BLaER1 (cell line): ENCODE measurements around the gene HMGB3.

Source experiments
- H3K27ac ChIP-seq: shearing (Covaris generic); formaldehyde crosslinking; 2 replicates; pipeline ENCODE4 v1.8.1; 2022
- H3K27me3 ChIP-seq: shearing (Covaris generic); formaldehyde crosslinking; 2 replicates; pipeline ENCODE4 v1.8.1; 2022
- H3K36me3 ChIP-seq: shearing (Covaris generic); formaldehyde crosslinking; 2 replicates; pipeline ENCODE4 v1.8.1; 2022
- H3K4me1 ChIP-seq: shearing (Covaris generic); formaldehyde crosslinking; 2 replicates; pipeline ENCODE4 v1.8.1; 2022
- H3K4me2 ChIP-seq: shearing (Covaris generic); formaldehyde crosslinking; 2 replicates; pipeline ENCODE4 v1.8.1; 2022
- H3K4me3 ChIP-seq: shearing (Covaris generic); formaldehyde crosslinking; 2 replicates; pipeline ENCODE4 v1.8.1; 2022
- H3K9ac ChIP-seq: shearing (Covaris generic); formaldehyde crosslinking; 2 replicates; pipeline ENCODE4 v1.8.1; 2022
- H3K9me3 ChIP-seq: shearing (Covaris generic); formaldehyde crosslinking; 2 replicates; pipeline ENCODE4 v1.8.1; 2022
- H4K20me1 ChIP-seq: shearing (Covaris generic); formaldehyde crosslinking; 2 replicates; pipeline ENCODE4 v1.8.1; 2022
- Cebpa-rat ChIP-seq: shearing (Covaris generic); IDR thresholded peaks from 2 replicates; pipeline ENCODE4 v1.8.1; 2022

The HMGB3 gene

GRCh38 chrX:150982788-150983520, at the start of gene HMGB3:
Gene HMGB3 (plus strand): TSS chrX:150983335. CDS start chrX:150985600, 2,265 bp downstream.
- no peaks in the 10 kb centered on the region; the same call in 1 of the 2 replicates for H3K9me3 ChIP-seq
- peak within 1 kb of the TSS; percentile 76 for H3K4me3 ChIP-seq
- H4K20me1 ChIP-seq, result peaks cover 12% of the 10 kb centered on the region; the same call in 1 of the 2 replicates
- peaks cover 8% of the 10 kb centered on the region for H3K4me1 ChIP-seq
- peak within 1 kb of the TSS; percentile 88 for H3K4me2 ChIP-seq
- H3K9ac ChIP-seq, result peak within 1 kb of the TSS; percentile 89
- TF ChIP-seq Cebpa-rat, result no peak
- peak within 1 kb of the TSS; percentile 90 for H3K27ac ChIP-seq
- H3K27me3 ChIP-seq, result no peaks in the 10 kb centered on the region
- H3K36me3 ChIP-seq, result peaks cover 23% of the 10 kb centered on the region

GRCh38 chrX:150933945-150934350, 49.2 kb upstream of the HMGB3 start:
- TF ChIP-seq Cebpa-rat, result no peak
- Histone ChIP-seq H3K9ac (no peak overlapping the region), H3K27ac (no peak overlapping the region)

GRCh38 chrX:150934453-150934852, 48.7 kb upstream of the HMGB3 start:
- no peaks in the 10 kb centered on the region; the same call in 1 of the 2 replicates for H3K27me3 ChIP-seq
- H3K27ac ChIP-seq, result no peak overlapping the region
- H3K36me3 ChIP-seq, result no peaks in the 10 kb centered on the region
- H3K4me1 ChIP-seq, result no peaks in the 10 kb centered on the region; the same call in 1 of the 2 replicates
- H3K4me2 ChIP-seq, result no peak overlapping the region
- TF ChIP-seq Cebpa-rat, result no peak
- H3K9me3 ChIP-seq, result 0 out of 2 replicates have a peak, but pooled peaks cover 6% of the 10 kb centered on the region
- no peak overlapping the region for H3K9ac ChIP-seq
- H4K20me1 ChIP-seq, result no peaks in the 10 kb centered on the region
- H3K4me3 ChIP-seq, result no peak overlapping the region

More at GRCh38 chrX:150933945-150934350, 49.2 kb upstream of the HMGB3 start:
- no peaks in the 10 kb centered on the region; the same call in 1 of the 2 replicates for H3K27me3 ChIP-seq
- H3K36me3 ChIP-seq, result no peaks in the 10 kb centered on the region
- no peaks in the 10 kb centered on the region for H4K20me1 ChIP-seq
- H3K4me1 ChIP-seq, result no peaks in the 10 kb centered on the region; the same call in 1 of the 2 replicates
- H3K4me2 ChIP-seq, result no peak overlapping the region
- 0 out of 2 replicates have a peak, but pooled peaks cover 6% of the 10 kb centered on the region for H3K9me3 ChIP-seq
- no peak overlapping the region for H3K4me3 ChIP-seq

- H3K4me1 ChIP-seq, result no peaks in the 10 kb centered on the region; the same call in 1 of the 2 replicates
- no peaks in the 10 kb centered on the region; the same call in 1 of the 2 replicates for H3K27me3 ChIP-seq
- no peak overlapping the region for H3K27ac ChIP-seq
- no peak overlapping the region for H3K4me2 ChIP-seq
- H3K4me3 ChIP-seq, result no peak overlapping the region
- no peaks in the 10 kb centered on the region for H3K36me3 ChIP-seq
- 0 out of 2 replicates have a peak, but pooled peaks cover 6% of the 10 kb centered on the region for H3K9me3 ChIP-seq
- no peak overlapping the region for H3K9ac ChIP-seq
- TF ChIP-seq Cebpa-rat, result no peak
- H4K20me1 ChIP-seq, result no peaks in the 10 kb centered on the region
Measured at GRCh38 chrX:150935467-150935866, 47.7 kb upstream of the HMGB3 start.

GRCh38 chrX:150936556-150936955, 46.6 kb upstream of the HMGB3 start:
- no peak for TF ChIP-seq Cebpa-rat
- H3K27ac ChIP-seq, result no peak overlapping the region
- H3K4me2 ChIP-seq, result no peak overlapping the region
- 0 out of 2 replicates have a peak, but pooled peaks cover 6% of the 10 kb centered on the region for H3K9me3 ChIP-seq
- H3K4me3 ChIP-seq, result no peak overlapping the region
- no peaks in the 10 kb centered on the region; the same call in 1 of the 2 replicates for H3K4me1 ChIP-seq
- H3K36me3 ChIP-seq, result no peaks in the 10 kb centered on the region
- H4K20me1 ChIP-seq, result no peaks in the 10 kb centered on the region
- no peak overlapping the region for H3K9ac ChIP-seq
- no peaks in the 10 kb centered on the region; the same call in 1 of the 2 replicates for H3K27me3 ChIP-seq

- Histone ChIP-seq H3K9ac (no peak overlapping the region), H3K27ac (no peak overlapping the region), H3K4me1 (no peaks in the 10 kb centered on the region), H3K36me3 (no peaks in the 10 kb centered on the region), H4K20me1 (no peaks in the 10 kb centered on the region), H3K4me2 (no peak overlapping the region), H3K4me3 (no peak overlapping the region), H3K27me3 (no peaks in the 10 kb centered on the region), H3K9me3 (0 out of 2 replicates have a peak, but pooled peaks cover 6% of the 10 kb centered on the region)
- TF ChIP-seq Cebpa-rat, result no peak
Measured at GRCh38 chrX:150940844-150941495, 42.2 kb upstream of the HMGB3 start.

- H3K9me3 ChIP-seq, result 0 out of 2 replicates have a peak, but pooled peaks cover 6% of the 10 kb centered on the region
- TF ChIP-seq Cebpa-rat, result no peak
Measured at GRCh38 chrX:150941580-150941979, 41.6 kb upstream of the HMGB3 start.

GRCh38 chrX:150942942-150943594, 40.1 kb upstream of the HMGB3 start:
- H3K27ac ChIP-seq, result no peak overlapping the region
- no peaks in the 10 kb centered on the region for H3K4me1 ChIP-seq
- H3K9me3 ChIP-seq, result no peaks in the 10 kb centered on the region
- H3K9ac ChIP-seq, result no peak overlapping the region
- no peak overlapping the region for H3K4me2 ChIP-seq
- H3K36me3 ChIP-seq, result no peaks in the 10 kb centered on the region
- no peak for TF ChIP-seq Cebpa-rat
- H3K4me3 ChIP-seq, result no peak overlapping the region
- no peaks in the 10 kb centered on the region for H3K27me3 ChIP-seq
- H4K20me1 ChIP-seq, result no peaks in the 10 kb centered on the region

More at GRCh38 chrX:150941580-150941979, 41.6 kb upstream of the HMGB3 start:
- H3K27ac ChIP-seq, result no peak overlapping the region
- no peaks in the 10 kb centered on the region for H3K4me1 ChIP-seq
- no peak overlapping the region for H3K9ac ChIP-seq
- no peaks in the 10 kb centered on the region for H3K36me3 ChIP-seq
- H4K20me1 ChIP-seq, result no peaks in the 10 kb centered on the region
- H3K4me2 ChIP-seq, result no peak overlapping the region
- no peaks in the 10 kb centered on the region for H3K27me3 ChIP-seq
- H3K4me3 ChIP-seq, result no peak overlapping the region

GRCh38 chrX:150944233-150944632, 38.9 kb upstream of the HMGB3 start:
- Histone ChIP-seq H3K4me1 (no peaks in the 10 kb centered on the region), H3K4me3 (no peak overlapping the region), H4K20me1 (no peaks in the 10 kb centered on the region), H3K27me3 (no peaks in the 10 kb centered on the region), H3K4me2 (no peak overlapping the region), H3K27ac (no peak overlapping the region), H3K9me3 (no peaks in the 10 kb centered on the region), H3K36me3 (no peaks in the 10 kb centered on the region), H3K9ac (no peak overlapping the region)
- TF ChIP-seq Cebpa-rat, result no peak
